NCI-H2029 treated with DMSO at 0.1 percent for 48 hours (cell line): Measurements from ENCODE around the gene RPUSD1.
A peak's percentile ranks its signal among the peaks of the same experiment; 100 is the strongest.

Source experiments
- DNase-seq: peaks from one replicate; lab custom pipeline; 2025; lab: John Stamatoyannopoulos, UW

RPUSD1 gene

DNA sequence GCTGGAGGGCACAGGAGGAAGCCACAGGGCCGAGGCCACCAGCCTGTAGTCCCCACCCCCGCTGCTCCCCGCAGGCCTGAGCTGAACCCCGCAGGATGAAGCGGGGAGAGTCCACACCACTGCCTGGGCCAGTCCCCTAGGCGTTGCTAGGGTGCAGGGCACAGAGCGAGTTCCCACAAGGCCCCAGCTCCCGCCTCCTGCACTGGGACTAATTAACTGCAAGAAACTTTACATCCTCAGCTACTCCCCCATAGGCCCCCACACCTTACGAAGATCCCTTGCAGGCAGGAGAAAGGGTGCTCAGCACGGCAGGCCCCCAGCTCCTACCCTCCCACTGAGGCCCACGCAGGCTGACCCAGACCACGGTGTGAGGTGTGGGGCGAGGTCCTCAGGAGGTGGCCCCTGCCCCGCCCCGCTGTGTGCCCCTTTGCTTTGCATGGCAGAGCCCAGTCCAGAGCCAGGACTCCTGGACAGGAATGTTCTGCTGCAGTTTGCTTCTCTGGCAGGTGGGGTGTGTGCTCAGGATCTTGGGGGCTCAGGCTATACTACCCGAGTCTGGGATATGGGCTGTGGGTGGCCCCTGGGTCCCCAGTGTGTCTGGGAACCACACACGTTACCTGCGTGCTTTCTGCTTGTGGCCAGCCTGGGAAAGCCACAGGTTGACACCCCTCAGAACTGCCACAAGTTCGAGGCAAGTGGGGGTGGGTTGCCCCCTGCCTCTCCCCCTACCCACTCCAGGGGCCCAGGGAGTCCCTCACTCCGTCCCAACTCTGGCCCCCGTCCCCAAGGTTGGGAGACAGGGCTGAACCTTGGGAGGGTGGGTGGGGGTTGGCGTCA, 11.1 kb upstream of the RPUSD1 start:
- no peak for DNase-seq

DNA sequence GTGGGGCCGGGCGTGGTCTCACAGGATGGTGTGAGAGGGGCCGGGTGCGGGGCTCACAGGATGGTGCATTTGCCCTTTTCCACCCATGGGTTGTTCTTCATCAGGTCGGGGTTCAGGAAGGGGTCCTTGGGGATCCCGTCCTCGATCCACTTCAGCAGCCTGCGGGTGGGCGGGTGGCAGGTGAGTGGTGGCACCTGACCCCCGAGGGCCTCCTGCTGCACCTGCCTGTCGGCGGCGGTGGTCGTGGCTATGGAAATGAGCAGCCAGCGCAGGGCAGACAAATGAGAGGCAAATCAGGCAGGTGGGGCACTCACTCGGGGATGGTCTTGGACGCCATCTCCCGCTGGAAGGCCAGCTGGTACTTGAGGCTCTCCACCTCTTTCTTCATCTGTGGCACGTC, 10.5 kb upstream of the RPUSD1 start:
- no peak for DNase-seq

DNA sequence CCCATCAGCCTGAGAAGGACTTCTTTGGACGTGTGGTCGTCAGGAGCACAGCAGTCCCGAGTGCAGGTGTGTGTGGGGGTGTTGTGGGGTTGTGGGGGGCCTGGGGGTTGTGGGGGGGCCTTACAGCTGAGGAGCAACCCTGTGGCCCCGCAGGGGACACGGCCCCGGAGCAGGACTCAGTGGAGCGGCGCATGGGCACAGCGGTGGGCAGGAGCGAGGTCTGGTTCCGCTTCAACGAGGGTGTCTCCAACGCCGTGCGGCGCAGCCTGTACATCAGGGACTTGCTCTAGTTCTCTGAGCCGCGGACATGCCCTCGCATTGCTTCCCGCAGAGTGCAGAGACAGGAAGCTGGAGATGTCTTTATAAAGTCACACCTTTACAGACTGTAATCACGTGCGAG, 9.5 kb upstream of the RPUSD1 start:
- no peak for DNase-seq

DNA sequence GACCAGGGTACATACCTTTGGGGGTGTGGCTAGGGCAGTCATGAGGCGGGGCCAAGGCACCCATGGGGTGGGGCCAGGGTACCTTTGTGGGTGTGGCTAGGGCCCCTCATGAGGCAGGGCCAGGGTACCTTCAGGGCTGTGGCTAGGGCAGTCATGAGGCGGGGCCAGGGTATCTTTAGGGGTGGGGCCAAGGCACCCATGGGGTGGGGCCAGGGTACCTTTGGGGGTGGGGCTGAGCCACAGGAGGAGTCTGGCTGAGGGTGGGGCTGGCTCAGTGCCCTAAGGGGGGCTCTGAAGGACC, 8.9 kb upstream of the RPUSD1 start:
- DNase-seq, result no peak

DNA sequence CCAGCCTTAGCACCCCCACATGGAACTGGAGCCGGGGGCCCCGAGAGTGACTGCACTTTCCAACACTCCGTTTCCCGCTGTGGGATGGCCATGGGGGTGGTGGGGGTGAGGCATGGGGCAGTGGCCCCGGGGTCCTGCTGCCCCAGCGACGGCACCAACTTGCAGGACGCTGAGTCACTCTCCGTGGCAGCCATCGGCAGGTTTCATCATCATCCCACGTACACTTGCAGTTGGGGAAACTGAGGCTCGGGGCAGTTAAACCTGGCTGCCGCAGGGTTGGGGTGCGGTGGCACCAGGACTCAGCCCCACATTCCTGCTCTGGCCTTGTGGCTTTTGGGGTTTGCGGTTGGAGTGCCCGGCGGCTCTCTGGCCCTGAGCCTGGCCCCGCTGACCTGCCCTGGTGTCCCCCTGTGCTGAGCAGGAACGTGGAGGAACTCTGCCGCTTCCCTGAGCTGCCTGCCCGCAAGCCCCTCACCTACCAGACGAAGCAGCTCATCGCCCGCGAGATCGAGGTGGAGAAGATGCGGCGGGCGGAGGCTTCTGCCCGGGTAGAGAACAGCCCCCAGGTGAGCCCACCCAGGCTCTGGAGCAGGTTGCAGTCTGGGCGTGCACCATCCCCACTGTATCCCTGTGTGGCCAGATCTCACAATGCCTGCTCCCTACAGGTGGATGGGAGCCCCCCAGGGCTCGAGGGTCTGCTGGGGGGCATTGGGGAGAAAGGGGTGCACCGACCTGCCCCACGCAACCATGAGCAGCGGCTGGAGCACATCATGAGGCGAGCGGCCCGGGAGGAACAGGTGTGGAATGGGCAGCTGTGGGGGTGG, 8.3 kb upstream of the RPUSD1 start:
- DNase-seq, result no peak

DNA sequence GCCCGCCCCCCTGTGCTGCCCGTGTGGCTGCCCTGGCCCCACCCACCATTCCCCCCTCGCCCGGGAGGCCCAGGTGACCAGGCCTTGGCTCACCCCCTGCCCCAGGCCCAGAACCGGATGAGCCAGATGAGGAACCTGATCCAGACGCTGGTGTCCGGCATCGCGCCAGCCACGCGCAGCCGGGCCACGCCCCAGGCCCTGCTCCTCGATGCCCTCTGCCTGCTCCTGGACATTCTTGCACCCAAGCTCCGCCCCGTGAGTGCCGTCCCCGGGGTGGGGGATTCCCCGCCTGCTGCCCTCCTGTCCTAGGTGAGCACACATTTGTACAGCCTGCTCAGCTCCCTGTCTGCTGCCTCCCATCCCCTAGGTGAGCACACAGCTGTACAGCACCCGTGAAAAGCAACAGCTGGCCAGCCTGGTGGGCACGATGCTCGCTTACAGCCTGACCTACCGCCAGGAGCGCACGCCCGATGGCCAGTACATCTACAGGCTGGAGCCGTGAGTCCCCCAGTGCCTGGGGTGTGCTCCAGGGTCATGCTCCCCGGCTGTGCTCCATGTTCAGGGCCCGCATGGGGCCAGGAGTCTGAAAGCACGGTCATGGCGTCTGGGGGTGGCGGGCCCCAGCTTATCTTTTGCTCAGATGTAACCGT, 7.5 kb upstream of the RPUSD1 start:
- DNase-seq, result peak; percentile 15

DNA sequence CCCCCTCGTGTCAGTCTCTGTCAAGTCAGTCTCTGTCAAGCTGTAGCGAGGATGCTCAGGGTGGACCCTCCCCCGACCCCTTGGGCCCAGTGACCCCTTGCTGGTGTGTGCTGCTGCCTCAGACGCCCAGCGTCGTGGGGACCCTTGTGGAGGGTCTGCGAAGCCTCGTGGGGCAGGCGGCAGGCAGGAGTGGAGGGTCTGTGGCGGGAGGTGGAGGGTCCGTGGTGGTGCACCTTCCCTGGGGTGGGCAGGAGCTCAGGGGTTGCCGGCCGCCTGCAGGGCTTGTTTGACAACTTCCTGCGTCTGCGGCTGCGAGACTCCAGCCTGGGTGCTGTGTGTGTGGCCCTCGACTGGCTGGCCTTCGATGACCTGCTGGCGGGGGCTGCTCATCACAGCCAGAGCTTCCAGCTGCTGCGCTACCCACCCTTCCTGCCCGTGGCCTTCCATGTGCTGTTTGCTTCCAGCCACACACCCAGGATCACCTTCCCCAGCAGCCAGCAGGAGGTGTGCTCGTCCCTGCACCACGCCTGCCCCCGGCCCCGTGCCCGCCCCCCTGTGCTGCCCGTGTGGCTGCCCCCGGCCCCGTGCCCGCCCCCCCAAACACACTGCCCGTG, 6.8 kb upstream of the RPUSD1 start:
- no peak for DNase-seq

DNA sequence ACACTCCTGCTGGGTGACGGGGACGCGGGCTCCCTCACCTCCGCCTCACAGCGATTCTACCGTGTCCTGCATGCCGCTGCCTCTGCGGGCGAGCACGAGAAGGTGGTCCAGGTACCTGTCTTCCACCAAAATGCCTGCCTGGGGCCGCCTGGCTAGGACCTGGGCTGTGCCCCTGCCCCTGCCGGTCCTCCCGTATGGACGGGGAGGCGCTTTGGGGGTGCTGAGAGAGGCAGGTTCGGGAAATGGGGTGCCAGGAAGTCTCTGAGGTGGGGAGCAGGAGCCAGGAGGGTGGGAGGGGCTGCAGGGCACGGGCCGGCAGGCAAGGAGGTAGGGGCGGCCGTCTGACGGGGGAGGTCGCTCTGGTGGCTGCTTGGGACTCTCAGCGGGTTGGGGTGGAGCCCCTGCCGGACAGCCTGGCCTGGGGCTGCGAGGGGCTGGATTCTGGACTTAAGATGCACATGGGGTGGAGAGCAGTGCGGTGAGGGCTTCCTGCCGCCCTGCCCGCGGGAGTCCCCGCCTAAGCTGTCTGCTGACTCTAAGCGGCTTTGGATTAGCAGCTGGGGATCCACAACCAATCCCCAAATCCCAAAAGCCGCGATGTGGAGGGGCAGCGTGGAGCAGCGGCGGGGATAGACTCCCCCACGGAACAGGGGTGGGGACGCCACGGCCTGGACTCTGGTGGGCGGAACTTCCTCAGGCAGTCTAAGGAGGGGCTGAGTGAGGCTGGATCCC, 6.1 kb upstream of the RPUSD1 start:
- DNase-seq, result no peak

DNA sequence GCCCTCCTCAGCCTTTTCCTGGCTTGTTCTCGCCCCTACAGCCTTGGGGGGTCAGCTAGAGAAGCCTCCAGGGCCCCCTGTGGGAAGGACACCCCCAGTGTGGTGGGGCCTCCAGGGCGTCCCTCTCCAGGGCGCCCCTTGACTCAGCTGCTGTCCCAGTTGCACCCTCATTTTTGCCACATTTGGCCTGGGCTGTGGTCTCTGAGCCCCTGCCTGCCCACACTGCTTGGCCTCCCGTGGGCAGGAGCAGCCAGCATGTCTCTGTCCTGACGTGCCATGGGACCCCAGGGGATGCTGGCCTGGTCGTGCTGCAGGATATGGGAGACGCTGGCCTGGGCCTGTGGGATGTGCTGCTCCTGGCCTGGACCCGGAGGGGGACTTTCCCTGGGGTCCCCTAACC, 5.2 kb upstream of the RPUSD1 start:
- no peak for DNase-seq

DNA sequence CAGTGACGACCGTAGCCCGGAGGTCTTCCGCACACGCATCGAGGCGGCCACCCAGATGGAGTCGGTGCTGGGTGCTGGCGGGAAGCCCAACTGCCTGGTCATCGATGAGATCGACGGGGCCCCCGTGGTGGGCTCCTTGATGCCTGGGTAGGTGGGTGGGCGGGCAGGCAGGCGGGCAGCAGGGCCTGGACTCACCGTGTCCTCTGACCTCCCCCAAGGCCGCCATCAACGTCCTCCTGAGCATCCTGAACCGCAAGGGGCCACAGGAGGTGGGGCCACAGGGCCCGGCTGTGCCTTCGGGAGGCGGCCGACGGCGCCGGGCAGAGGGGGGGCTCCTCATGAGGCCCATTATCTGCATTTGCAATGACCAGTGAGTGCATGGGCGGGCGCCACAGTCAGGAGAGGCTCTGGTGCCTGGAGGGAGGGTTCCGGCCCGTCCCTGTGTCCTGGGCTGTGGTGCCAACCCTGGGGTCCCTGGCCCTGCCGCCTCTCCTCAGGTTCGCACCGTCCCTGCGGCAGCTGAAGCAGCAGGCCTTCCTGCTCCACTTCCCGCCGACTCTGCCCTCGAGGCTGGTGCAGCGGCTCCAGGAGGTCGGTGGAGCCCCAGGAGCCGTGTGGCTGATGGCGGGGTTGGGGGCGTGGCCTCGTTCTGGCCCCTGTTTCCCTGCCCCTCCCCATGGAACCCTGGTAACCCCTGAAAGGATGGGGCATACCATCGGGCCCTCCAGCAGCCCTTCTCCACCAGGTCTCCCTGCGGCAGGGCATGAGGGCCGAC, 4.2 kb upstream of the RPUSD1 start:
- DNase-seq, result no peak

DNA sequence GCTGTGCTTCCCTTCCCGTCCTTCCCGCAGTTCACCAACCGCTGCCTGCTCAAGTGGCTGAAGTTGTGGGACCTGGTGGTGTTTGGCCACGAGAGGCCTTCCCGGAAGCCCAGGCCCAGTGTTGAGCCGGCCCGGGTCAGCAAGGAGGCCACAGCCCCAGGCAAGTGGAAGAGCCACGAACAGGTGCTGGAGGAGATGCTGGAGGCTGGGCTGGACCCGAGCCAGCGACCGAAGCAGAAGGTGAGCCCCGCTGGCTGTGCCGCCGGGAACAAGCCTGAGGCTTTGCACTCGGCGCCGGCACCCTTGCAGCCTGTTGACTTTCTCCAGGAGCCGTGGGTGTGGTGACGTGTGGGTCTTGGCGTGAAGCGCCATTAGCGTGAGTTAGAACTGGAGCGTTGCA, 3.0 kb upstream of the RPUSD1 start:
- DNase-seq, result no peak

DNA sequence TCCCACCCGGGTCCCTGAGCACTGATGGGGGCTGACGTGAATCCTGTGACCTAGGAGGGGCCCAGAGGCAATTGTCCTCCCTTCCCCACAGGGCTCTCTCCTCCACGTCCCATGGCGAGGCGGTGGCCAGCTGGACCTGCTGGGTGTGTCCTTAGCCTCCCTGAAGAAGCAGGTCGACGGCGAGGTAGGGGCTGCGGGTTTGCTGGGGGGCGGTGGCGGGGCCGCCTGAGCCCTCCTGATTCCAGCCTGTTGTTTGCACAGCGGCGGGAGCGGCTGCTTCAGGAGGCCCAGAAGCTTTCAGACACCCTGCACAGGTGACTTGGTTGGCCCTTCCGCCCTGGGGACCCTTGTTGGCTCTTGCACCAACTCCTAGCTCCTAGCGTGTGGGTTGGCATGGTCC, 1.9 kb upstream of the RPUSD1 start:
- DNase-seq, result no peak

DNA sequence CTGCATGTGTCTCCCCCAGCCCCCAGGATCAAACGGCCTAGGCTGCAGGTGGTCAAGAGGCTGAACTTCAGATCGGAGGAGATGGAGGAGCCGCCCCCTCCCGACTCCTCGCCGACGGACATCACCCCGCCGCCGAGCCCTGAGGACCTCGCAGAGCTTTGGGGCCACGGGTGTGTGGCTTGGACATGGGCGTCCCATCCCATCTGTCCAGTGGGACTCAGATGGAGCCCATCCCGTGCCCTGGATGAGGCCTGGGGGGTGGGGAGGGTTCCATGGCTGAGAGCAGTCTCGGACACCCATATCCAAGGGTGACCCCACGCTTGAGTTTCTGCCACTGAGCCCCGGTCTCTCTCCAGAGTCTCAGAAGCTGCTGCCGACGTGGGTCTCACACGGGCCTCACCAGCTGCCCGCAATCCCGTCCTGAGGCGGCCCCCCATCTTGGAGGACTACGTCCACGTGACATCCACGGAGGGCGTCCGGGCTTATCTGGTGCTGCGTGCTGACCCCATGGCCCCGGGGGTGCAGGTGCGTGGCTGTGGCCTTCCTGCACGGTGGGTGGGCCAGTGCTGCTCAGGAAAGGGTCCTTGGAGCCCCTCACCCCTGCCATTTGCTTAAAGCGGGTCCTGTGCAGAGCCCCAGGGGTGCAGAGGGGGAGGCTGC, 1.1 kb upstream of the RPUSD1 start:
- DNase-seq, result no peak

DNA sequence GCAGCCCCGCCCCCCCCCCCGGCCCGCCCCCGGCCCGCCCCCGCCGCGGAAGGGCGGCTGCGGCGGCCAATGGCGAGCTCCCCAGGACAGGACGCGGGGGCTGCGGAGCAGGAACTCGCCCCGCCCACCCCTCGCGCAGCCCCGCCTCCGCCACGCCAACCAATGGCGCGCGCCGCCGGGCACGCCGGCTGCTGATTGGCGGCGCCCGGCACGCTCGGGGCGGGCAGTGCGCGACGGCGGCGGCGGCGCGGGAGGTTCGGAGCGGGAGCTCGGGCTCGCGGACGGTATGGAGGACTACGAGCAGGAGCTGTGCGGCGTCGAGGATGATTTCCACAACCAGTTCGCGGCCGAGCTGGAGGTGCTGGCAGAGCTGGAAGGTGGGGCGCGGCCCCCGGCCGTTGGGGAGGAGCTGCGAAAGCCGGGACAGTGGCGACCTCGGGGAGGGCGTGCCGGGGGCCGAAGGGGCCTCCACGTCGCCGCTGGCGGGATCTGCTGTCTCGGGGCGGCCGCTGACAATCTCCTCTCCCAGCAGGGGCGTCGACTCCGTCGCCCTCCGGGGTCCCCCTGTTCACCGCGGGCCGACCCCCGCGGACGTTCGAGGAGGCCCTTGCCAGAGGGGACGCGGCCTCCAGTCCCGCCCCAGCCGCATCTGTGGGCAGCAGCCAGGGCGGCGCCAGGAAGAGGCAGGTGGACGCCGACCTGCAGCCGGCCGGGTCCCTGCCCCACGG, 382 bp upstream of the RPUSD1 start, which contains the start of gene CHTF18:
Gene CHTF18, plus strand, starts transcription at position 222 of the 728 bp plus-strand sequence. Its CDS starts 65 bp downstream, at position 287.
- peak; percentile 37 for DNase-seq

DNA sequence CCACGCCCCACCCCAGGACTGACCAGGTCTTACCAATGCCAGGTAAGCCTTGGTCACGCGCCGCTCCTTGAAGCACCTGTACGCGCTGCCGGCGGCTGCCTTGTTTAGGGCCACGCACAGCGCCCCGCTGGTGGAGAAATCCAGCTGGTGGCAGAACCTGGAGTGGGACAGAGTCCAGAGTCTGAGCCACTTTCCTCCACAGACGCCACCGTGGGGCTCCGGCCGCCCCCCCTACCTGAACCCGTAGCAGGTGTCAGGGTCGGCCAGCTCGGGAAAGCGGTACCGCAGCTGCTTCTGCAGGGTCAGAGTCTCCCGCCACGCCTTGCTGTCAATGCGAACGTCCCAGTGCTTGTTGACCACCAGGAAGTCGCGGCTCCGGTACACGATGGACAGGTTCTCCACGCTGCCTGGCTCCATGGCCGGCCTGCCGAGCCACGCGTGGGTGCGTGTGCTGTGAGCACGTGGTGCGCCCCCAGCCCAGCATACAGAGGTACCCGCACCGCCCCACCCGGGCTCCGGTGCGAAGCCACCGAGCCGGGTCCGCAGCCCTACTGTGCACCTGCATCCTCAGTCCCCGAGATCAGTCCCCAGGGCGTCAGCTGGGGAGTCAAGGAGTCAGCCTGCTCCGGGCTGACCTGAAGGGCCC, 737 bp downstream of the RPUSD1 start:
- no peak for DNase-seq

DNA sequence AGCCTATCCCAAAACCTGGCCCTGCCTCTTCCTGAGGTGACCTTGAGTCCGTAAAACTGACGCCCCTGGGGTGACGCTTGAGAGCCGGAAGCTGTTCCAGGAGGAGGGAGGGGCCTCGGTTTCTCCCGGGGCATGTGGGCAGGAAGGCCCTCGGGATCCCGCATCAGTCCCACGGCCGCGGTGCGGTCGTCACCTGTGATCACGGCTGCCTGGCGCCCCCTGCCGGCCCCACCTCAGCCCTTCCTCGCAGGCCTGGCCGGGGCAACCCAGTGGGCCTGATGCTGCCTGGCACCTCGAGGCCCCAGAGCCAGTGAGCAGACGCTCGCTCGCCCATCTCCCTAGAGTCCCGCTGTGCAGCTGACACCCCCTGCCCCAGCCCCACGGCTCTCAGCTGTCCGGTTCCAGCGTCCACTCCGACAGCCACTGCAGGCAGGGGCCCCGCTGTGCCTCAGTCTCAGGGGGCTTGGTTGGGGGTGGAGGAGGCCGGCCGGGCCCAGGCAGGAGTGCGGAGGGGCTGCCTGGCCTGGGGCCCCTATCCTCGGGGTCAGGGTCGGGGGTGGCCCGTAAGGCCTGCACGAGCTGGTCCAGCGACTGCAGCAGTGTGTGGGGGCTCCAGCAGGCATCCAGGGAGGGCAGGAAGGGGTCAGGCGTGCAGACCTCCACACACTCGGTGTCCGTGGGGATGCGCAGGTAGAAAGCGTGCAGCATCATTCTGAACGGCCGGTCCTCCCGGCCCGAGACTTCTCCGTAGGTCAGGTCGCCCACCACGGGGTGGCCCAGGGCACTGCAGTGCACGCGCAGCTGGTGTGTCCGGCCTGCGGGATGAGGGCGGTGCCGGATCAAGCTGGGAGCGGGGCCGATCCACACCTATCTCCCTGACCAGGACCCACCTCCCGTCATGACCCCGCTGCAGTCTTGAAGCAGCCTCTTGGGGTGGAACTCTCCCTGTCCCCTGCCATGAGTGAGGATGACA, 2.3 kb downstream of the RPUSD1 start:
- DNase-seq, result no peak

DNA sequence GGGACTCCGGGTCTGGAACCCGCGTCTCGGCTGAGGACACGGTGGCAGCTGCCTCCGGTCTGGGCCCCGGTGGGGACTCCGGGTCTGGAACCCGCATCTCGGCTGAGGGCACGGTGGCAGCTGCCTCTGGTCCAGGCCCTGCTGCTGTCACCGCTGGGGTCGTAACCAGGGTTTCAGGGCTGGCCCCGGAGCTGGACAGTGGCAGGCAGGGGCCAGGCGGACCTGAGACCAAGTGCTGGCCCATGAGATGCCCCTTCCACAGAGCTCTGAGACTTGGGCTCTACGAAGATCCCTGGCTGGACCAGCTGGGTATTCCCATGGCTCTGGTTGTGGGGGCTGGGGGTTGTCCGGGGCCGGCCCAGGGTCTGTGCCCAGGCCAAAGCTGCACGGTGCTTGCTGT, 3.8 kb downstream of the RPUSD1 start:
- no peak for DNase-seq
